HUES64 (cell line): ENCODE results near the gene HNRNPD.
"Not testable (repeated sequence)": the region's sequence is repeated elsewhere in the genome, so short reads cannot be mapped to it uniquely, and the experiment has no call there.

Experiments used
- H3K27ac ChIP-seq: 2 replicates; pipeline ENCODE4 v1.7.0; 2013; ENCODE audit warnings: low read depth, low read length, inconsistent platforms
- H3K27me3 ChIP-seq: 2 replicates; pipeline ENCODE4 v1.6.1; 2013; ENCODE audit warnings: mild to moderate bottlenecking, low read length; ENCODE audit not compliant: insufficient read depth
- H3K36me3 ChIP-seq: 2 replicates; pipeline ENCODE4 v1.6.1; 2013; ENCODE audit warnings: mild to moderate bottlenecking, low read length; ENCODE audit not compliant: insufficient read depth
- H3K4me1 ChIP-seq: 2 replicates; pipeline ENCODE4 v1.6.1; 2013; ENCODE audit warnings: mild to moderate bottlenecking, low read length, moderate library complexity; ENCODE audit not compliant: insufficient read depth
- H3K4me3 ChIP-seq: 2 replicates; pipeline ENCODE4 v1.5.1; 2013; ENCODE audit warnings: mild to moderate bottlenecking, low read length, moderate library complexity
- H3K9ac ChIP-seq: 2 replicates; pipeline ENCODE4 v1.6.1; 2013; ENCODE audit warnings: mild to moderate bottlenecking, low read depth, low read length
- H3K9me3 ChIP-seq: 2 replicates; pipeline ENCODE4 v1.6.1; 2013; ENCODE audit warnings: low read depth, low read length; ENCODE audit not compliant: insufficient read depth
- WGBS: fragments of 150-250, 120-280 bp; methylation state at CpG from one replicate; pipeline ENCODE4 v1.1.7; 2013; ENCODE audit warnings: missing lambda C conversion rate; 5-methylcytosine and 5-hydroxymethylcytosine counted together

The HNRNPD gene

GRCh38 chr4:82397527-82397926 is 23.7 kb upstream of the HNRNPD start:
- no peaks in the 10 kb centered on the region for H3K9me3 ChIP-seq
- H3K9ac ChIP-seq: no peak overlapping the region
- H3K4me1 ChIP-seq: 0 out of 2 replicates have a peak, but pooled peaks cover 3% of the 10 kb centered on the region
- no peaks in the 10 kb centered on the region for H3K27me3 ChIP-seq
- H3K4me3 ChIP-seq: no peak overlapping the region
- WGBS: 95% methylated on average over 3 of the region's 3 CpGs
- no peaks in the 10 kb centered on the region for H3K36me3 ChIP-seq
- no peak overlapping the region for H3K27ac ChIP-seq

GRCh38 chr4:82394896-82395295 is 21.1 kb upstream of the HNRNPD start:
- 91% methylated on average over 3 of the region's 3 CpGs for WGBS
- Histone ChIP-seq H3K9me3 (no peaks in the 10 kb centered on the region), H3K36me3 (no peaks in the 10 kb centered on the region), H3K4me1 (0 out of 2 replicates have a peak, but pooled peaks cover 3% of the 10 kb centered on the region), H3K9ac (no peak overlapping the region), H3K4me3 (no peak overlapping the region), H3K27ac (no peak overlapping the region), H3K27me3 (no peaks in the 10 kb centered on the region)

GRCh38 chr4:82390061-82390460 is 16.3 kb upstream of the HNRNPD start:
- not testable (repeated sequence) for H3K4me1 ChIP-seq, H3K9ac ChIP-seq, H3K9me3 ChIP-seq, H3K4me3 ChIP-seq, H3K27ac ChIP-seq, H3K27me3 ChIP-seq, H3K36me3 ChIP-seq
- 93% methylated on average over 9 of the region's 9 CpGs for WGBS

GRCh38 chr4:82388405-82388804 is 14.6 kb upstream of the HNRNPD start:
- Histone ChIP-seq H3K4me3 (no peak overlapping the region), H3K27me3 (no peaks in the 10 kb centered on the region), H3K9me3 (peaks cover 8% of the 10 kb centered on the region), H3K4me1 (no peaks in the 10 kb centered on the region), H3K27ac (no peak overlapping the region), H3K36me3 (no peaks in the 10 kb centered on the region), H3K9ac (no peak overlapping the region)
- 81% methylated on average over 1 of the region's 1 CpG for WGBS

DNA sequence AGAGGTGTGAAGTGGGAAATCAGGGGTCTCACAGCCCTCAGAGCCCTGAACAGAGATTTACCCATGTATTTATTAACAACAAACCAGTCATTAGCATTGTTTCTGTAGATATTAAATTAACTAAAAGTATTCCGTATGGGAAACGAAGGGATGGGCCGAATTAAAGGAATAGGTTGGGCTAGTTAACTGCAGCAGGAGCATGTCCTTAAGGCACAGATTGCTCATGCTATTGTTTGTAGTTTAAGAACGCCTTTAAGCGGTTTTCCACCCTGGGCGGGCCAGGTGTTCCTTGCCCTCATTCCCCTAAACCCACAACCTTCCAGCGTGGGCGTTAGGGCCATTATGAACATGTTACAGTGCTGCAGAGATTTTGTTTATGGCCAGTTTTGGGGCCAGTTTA is 12.5 kb upstream of the HNRNPD start:
- H3K27me3 ChIP-seq, H3K36me3 ChIP-seq, H3K9me3 ChIP-seq, H3K9ac ChIP-seq, H3K4me1 ChIP-seq, H3K4me3 ChIP-seq, H3K27ac ChIP-seq: not testable (repeated sequence)
- 86% methylated on average over 6 of the region's 8 CpGs for WGBS

DNA sequence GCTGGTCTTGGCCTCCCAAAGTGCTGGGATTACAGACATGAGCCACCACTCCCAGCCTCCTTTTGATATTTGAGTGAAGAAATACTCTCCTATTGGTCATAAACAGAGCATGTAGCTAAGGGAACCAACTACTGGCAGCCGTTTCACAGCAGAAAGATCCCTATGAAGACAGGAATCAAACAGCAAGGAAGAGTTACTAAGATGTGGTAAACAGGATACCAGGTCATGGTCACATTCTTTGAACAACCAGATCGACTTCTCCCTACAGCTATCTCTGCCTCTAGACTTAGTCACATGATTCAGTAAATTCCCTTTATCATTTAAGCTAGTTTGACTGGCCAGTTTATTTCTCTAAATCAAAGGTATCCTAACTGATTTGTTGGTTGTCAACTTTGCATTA is 9.0 kb upstream of the HNRNPD start:
- no peak overlapping the region for H3K9ac ChIP-seq

DNA sequence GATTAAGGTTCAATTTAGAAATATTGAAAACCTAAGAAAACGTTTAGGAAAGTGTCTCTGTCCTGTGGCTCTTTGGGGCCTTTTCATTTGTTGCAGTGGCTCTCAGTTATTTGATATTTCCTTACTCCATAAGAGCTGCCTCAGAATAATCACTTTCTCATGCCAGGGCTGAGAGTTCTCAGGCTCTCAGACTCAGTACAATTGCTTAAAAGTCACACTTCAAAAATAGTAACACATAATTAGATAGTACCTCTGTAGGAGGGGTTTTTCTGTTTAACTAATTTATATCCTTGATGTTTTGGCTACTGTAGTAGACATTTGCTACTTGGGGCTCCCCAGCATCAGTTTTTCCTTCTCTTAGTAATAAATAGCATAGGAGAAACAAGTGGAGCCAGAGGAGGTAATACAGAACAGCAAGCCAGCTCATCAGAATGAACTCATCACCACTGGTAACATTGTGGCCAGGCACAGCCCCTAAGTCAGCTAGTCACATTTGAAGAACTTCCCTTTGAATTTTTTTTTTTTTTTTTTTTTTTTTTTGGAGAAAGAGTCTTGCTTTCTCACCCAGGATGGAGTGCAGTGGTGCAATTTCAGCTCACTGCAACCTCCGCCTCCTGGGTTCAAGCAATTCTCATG is 8.0 kb upstream of the HNRNPD start:
- Histone ChIP-seq H3K4me3 (no peak overlapping the region), H3K4me1 (no peaks in the 10 kb centered on the region), H3K9me3 (peaks cover 8% of the 10 kb centered on the region), H3K27ac (no peak overlapping the region), H3K27me3 (no peaks in the 10 kb centered on the region), H3K9ac (no peak overlapping the region), H3K36me3 (no peaks in the 10 kb centered on the region)
- WGBS: 90% methylated on average over 2 of the region's 2 CpGs

More for the DNA sequence above, 9.0 kb upstream of the HNRNPD start:
- no peak overlapping the region for H3K4me3 ChIP-seq
- H3K4me1 ChIP-seq: no peaks in the 10 kb centered on the region
- H3K27me3 ChIP-seq: no peaks in the 10 kb centered on the region
- peaks cover 8% of the 10 kb centered on the region for H3K9me3 ChIP-seq
- H3K27ac ChIP-seq: no peak overlapping the region
- no peaks in the 10 kb centered on the region for H3K36me3 ChIP-seq
- 85% methylated on average over 2 of the region's 2 CpGs for WGBS

DNA sequence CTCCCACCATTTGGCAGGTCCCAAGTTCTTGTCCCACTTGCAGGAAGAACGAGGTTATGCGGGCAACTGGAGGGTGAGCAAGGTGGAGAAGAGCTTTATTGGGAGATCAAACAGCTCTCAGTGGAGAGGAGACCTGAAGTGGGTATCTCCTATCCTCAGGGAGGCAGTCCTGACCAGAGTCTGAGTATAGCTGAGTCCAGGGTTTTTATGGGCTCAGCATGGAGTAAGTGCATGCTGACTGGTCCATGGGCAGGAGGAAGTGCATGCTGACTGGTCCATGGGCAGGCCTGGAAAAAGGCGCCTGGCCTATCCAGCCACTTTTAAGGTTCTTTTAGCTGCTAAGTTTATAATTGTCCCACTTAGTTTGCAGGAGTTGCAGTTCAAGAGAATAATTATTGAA is 7.4 kb upstream of the HNRNPD start:
- Histone ChIP-seq H3K9me3 (peaks cover 7% of the 10 kb centered on the region), H3K4me1 (no peaks in the 10 kb centered on the region), H3K9ac (no peak overlapping the region), H3K4me3 (no peak overlapping the region), H3K27ac (no peak overlapping the region), H3K27me3 (no peaks in the 10 kb centered on the region), H3K36me3 (no peaks in the 10 kb centered on the region)
- WGBS: 93% methylated on average over 3 of the region's 3 CpGs

GRCh38 chr4:82380831-82381230 is 7.0 kb upstream of the HNRNPD start:
- H3K36me3 ChIP-seq: no peaks in the 10 kb centered on the region
- no peaks in the 10 kb centered on the region for H3K4me1 ChIP-seq
- H3K9ac ChIP-seq: no peak overlapping the region
- H3K27me3 ChIP-seq: no peaks in the 10 kb centered on the region
- H3K27ac ChIP-seq: no peak overlapping the region
- 94% methylated on average over 4 of the region's 4 CpGs for WGBS
- no peak overlapping the region for H3K4me3 ChIP-seq
- H3K9me3 ChIP-seq: peaks cover 3% of the 10 kb centered on the region

DNA sequence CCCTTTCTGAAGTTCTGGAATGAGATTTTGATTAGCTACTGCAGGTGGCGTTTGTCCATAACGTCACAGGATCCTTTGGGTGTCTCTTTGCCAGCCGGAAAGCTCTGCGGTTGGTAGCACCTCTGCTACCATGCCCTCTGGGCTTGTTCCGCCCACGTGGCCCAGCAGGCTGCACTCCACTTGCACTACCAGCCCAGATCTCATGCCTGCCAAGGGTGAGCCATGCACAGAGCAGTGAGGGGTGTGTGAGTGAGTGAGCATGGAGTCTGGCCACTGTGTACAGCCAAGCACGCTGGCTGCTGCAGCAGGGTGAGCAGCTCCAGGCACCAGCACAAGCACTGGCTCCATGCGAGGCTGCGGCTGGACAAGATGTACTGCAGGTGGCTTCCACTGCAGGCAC is 6.6 kb upstream of the HNRNPD start:
- 89% methylated on average over 9 of the region's 9 CpGs for WGBS
- no peaks in the 10 kb centered on the region for H3K4me1 ChIP-seq
- H3K36me3 ChIP-seq: no peaks in the 10 kb centered on the region
- H3K4me3 ChIP-seq: no peak overlapping the region
- no peaks in the 10 kb centered on the region for H3K27me3 ChIP-seq
- no peak overlapping the region for H3K27ac ChIP-seq
- no peaks in the 10 kb centered on the region; the same call in 1 of the 2 replicates for H3K9me3 ChIP-seq
- no peak overlapping the region for H3K9ac ChIP-seq

DNA sequence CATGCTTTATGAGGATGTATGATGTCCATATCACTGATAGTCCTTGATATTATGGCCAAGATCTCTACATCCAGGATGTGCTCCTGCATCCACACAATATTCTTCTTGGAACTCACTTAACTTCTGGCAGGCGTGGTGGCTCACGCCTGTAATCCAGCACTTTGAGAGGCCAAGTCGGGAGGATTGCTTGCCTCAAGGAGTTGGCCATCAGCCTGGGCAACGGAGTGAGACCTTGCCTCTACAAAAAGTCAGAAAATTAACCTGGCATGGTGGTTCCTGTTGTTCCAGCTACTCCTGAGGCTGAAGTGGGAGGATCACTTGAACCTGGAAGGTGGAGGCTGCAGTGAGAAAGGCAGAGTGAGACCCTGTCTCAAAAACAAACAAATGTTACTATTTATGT is 2.3 kb upstream of the HNRNPD start:
- WGBS: 92% methylated on average over 4 of the region's 4 CpGs
- no peak overlapping the region for H3K27ac ChIP-seq
- no peak overlapping the region for H3K9ac ChIP-seq
- H3K4me1 ChIP-seq: peaks cover 2% of the 10 kb centered on the region; the same call in 1 of the 2 replicates
- no peaks in the 10 kb centered on the region; the same call in 1 of the 2 replicates for H3K9me3 ChIP-seq
- H3K36me3 ChIP-seq: peaks cover 16% of the 10 kb centered on the region
- peak overlapping the region; percentile 83 for H3K4me3 ChIP-seq
- no peaks in the 10 kb centered on the region for H3K27me3 ChIP-seq

DNA sequence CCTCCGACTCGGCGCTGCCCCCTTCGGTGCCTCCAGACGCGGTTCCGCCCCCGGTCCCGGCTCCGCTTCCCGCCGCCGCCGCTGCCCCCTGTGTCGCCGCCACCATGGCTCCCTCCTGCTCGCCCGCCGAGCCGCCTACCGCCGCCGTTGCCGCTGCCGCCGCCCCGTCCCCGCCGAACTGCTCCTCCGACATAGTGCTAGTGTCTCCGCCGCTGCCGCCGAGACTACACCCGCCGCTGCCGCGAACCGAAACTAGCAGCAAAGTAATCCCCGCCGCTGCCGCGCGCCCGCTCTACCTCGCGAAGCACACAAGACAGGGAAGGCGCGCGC is 340 bp downstream of the HNRNPD start:
- Histone ChIP-seq H3K4me3 (peak overlapping the region; percentile 83), H3K9me3 (no peaks in the 10 kb centered on the region), H3K27ac (peak overlapping the region; percentile 100), H3K9ac (peak overlapping the region; percentile 100), H3K4me1 (peaks cover 26% of the 10 kb centered on the region), H3K36me3 (peaks cover 42% of the 10 kb centered on the region), H3K27me3 (no peaks in the 10 kb centered on the region)
- under 1% methylated on average over 50 of the region's 50 CpGs for whole genome bisulfite sequencing
